ENCODE results near the gene P4HB.

P4HB gene

DNA sequence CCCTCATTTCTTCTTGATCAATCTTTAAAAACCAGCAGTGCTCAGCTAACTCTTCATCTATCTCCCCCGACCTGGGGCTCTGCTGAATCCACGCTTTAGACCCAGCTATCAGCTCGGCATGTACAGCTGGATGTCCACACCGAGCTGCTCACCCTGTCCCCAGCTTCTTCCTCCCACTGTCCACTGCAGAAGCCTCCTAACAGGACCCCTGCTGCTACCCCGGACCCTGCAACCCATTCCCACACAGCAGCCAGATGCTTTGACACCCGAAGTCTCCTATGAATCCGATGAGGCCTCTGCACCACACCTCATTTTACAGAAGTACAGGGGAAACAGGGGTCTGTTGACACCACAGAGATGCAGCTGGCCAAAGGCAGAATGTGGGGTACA, 42.6 kb downstream of the P4HB start:
- peak; percentile 5; the same call in 2 of the 3 replicates for ATAC-seq
- no peak for TF ChIP-seq ESRRG (CRISPR knock-in tag; IDR thresholded peaks at IDR 0.05)

DNA sequence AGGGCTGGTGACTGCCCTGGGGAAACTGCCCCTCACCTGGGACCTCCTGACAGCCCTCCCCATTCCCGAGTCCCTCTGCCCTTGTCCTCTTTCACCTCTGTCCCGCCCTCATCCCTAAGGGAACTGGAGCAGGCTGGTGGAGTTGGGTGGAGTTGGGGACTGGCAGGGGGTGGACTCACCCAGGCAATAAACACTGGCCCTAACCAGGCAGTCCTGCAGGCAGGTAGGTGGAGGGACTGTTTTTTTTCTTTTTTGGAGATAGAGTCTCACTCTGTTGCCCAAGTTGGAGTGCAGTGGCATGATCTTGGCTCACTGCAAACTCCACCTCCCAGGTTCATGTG, 44.7 kb downstream of the P4HB start:
- no peak for ATAC-seq
- TF ChIP-seq SNAI2 (CRISPR knock-in tag; IDR thresholded peaks at IDR 0.05): no peak
- TF ChIP-seq TOX (CRISPR knock-in tag; IDR thresholded peaks at IDR 0.05; ENCODE audit: borderline replicate concordance): no peak
- no peak for TF ChIP-seq TCF4 (CRISPR knock-in tag; IDR thresholded peaks at IDR 0.05; ENCODE audit: borderline replicate concordance)
- TF ChIP-seq PPARA (CRISPR knock-in tag; IDR thresholded peaks at IDR 0.05; ENCODE audit: borderline replicate concordance): no peak
- TF ChIP-seq OSR1 (CRISPR knock-in tag; IDR thresholded peaks at IDR 0.05): no peak
- TF ChIP-seq GLIS3 (CRISPR knock-in tag; IDR thresholded peaks at IDR 0.05): no peak
- no peak for TF ChIP-seq ZFP30 (CRISPR knock-in tag; IDR thresholded peaks at IDR 0.05)
- no peak for TF ChIP-seq ZC3H10 (CRISPR knock-in tag; IDR thresholded peaks at IDR 0.05)
- TF ChIP-seq ESRRG (CRISPR knock-in tag; IDR thresholded peaks at IDR 0.05): no peak
- TF ChIP-seq ARNTL (CRISPR knock-in tag; IDR thresholded peaks at IDR 0.05; ENCODE audit: borderline replicate concordance, low read depth): no peak
- no peak for TF ChIP-seq CSDC2 (CRISPR knock-in tag; IDR thresholded peaks at IDR 0.05)
- TF ChIP-seq ISL1 (CRISPR knock-in tag; IDR thresholded peaks at IDR 0.05): no peak
- TF ChIP-seq, protein P1, sequence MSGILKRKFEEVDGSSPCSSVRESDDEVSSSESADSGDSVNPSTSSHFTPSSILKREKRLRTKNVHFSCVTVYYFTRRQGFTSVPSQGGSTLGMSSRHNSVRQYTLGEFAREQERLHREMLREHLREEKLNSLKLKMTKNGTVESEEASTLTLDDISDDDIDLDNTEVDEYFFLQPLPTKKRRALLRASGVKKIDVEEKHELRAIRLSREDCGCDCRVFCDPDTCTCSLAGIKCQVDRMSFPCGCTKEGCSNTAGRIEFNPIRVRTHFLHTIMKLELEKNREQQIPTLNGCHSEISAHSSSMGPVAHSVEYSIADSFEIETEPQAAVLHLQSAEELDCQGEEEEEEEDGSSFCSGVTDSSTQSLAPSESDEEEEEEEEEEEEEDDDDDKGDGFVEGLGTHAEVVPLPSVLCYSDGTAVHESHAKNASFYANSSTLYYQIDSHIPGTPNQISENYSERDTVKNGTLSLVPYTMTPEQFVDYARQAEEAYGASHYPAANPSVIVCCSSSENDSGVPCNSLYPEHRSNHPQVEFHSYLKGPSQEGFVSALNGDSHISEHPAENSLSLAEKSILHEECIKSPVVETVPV (CRISPR knock-in tag; IDR thresholded peaks at IDR 0.05): no peak
- TF ChIP-seq RARB (CRISPR knock-in tag; IDR thresholded peaks at IDR 0.05): no peak
- TF ChIP-seq, protein P2, sequence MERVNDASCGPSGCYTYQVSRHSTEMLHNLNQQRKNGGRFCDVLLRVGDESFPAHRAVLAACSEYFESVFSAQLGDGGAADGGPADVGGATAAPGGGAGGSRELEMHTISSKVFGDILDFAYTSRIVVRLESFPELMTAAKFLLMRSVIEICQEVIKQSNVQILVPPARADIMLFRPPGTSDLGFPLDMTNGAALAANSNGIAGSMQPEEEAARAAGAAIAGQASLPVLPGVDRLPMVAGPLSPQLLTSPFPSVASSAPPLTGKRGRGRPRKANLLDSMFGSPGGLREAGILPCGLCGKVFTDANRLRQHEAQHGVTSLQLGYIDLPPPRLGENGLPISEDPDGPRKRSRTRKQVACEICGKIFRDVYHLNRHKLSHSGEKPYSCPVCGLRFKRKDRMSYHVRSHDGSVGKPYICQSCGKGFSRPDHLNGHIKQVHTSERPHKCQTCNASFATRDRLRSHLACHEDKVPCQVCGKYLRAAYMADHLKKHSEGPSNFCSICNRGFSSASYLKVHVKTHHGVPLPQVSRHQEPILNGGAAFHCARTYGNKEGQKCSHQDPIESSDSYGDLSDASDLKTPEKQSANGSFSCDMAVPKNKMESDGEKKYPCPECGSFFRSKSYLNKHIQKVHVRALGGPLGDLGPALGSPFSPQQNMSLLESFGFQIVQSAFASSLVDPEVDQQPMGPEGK (CRISPR knock-in tag; IDR thresholded peaks at IDR 0.05; ENCODE audit: borderline replicate concordance): no peak
- TF ChIP-seq ZNF565 (CRISPR knock-in tag; conservative IDR thresholded peaks at IDR 0.05; ENCODE audit: low read depth): no peak
- TF ChIP-seq, protein P3, sequence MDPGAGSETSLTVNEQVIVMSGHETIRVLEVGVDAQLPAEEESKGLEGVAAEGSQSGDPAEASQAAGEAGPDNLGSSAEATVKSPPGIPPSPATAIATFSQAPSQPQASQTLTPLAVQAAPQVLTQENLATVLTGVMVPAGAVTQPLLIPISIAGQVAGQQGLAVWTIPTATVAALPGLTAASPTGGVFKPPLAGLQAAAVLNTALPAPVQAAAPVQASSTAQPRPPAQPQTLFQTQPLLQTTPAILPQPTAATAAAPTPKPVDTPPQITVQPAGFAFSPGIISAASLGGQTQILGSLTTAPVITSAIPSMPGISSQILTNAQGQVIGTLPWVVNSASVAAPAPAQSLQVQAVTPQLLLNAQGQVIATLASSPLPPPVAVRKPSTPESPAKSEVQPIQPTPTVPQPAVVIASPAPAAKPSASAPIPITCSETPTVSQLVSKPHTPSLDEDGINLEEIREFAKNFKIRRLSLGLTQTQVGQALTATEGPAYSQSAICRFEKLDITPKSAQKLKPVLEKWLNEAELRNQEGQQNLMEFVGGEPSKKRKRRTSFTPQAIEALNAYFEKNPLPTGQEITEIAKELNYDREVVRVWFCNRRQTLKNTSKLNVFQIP (CRISPR knock-in tag; IDR thresholded peaks at IDR 0.05; ENCODE audit: borderline replicate concordance, low read depth): no peak
- TF ChIP-seq ZNF70 (CRISPR knock-in tag; IDR thresholded peaks at IDR 0.05): no peak
- TF ChIP-seq, protein P4, sequence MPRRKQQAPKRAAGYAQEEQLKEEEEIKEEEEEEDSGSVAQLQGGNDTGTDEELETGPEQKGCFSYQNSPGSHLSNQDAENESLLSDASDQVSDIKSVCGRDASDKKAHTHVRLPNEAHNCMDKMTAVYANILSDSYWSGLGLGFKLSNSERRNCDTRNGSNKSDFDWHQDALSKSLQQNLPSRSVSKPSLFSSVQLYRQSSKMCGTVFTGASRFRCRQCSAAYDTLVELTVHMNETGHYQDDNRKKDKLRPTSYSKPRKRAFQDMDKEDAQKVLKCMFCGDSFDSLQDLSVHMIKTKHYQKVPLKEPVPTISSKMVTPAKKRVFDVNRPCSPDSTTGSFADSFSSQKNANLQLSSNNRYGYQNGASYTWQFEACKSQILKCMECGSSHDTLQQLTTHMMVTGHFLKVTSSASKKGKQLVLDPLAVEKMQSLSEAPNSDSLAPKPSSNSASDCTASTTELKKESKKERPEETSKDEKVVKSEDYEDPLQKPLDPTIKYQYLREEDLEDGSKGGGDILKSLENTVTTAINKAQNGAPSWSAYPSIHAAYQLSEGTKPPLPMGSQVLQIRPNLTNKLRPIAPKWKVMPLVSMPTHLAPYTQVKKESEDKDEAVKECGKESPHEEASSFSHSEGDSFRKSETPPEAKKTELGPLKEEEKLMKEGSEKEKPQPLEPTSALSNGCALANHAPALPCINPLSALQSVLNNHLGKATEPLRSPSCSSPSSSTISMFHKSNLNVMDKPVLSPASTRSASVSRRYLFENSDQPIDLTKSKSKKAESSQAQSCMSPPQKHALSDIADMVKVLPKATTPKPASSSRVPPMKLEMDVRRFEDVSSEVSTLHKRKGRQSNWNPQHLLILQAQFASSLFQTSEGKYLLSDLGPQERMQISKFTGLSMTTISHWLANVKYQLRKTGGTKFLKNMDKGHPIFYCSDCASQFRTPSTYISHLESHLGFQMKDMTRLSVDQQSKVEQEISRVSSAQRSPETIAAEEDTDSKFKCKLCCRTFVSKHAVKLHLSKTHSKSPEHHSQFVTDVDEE (CRISPR knock-in tag; IDR thresholded peaks at IDR 0.05): no peak

DNA sequence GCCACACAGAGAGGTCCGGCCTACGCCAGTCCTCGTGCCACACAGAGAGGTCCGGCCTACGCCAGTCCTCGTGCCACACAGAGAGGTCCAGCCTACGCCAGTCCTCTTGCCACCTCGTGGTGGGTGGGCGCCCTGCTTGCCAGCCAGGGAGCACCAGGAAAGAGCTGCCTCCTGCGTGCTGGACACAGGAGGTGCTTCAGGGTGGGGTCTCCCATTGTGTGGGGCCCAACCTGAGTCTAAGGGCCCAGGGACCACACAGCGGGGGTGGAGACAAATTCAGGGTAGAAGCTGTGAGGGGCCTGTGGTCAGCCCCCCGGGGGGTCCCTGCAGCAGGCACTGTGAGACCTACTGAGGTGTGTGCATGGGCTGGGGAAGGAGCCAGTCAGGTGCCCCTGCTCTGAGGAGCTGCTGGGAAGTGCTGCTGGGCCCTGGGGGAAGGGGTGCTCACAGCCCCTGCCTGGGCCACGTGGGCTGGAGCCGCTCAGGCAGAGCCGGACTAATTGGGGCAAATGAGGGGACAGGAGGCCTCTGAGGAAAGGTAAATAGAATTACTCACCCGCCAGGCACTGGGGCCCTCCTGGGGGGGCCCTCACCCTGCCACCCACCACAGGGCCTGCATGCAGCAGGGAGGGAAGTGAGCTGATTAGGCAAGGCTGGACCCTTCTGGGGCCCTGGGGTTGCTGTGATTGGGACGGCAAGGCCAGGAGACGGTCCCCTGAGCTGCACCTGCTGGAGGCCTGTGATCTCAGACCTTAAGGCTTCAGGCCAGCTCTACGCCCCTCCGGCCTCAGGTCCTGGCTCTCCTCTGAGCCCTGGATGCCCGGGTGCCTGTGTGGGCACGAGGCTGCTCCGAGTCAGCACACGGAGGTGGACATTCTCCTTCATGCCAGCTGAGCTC, 45.3 kb downstream of the P4HB start:
- no peak for ATAC-seq
- TF ChIP-seq ZNF70 (CRISPR knock-in tag; IDR thresholded peaks at IDR 0.05) (no peak), RARB (CRISPR knock-in tag; IDR thresholded peaks at IDR 0.05) (no peak), SNAI2 (CRISPR knock-in tag; IDR thresholded peaks at IDR 0.05) (no peak), BACH2 (CRISPR knock-in tag; IDR thresholded peaks at IDR 0.05; ENCODE audit: borderline replicate concordance) (no peak), ZFP3 (CRISPR knock-in tag; IDR thresholded peaks at IDR 0.05) (no peak), PPARA (CRISPR knock-in tag; IDR thresholded peaks at IDR 0.05; ENCODE audit: borderline replicate concordance) (no peak), CSDC2 (CRISPR knock-in tag; IDR thresholded peaks at IDR 0.05) (no peak), OSR1 (CRISPR knock-in tag; IDR thresholded peaks at IDR 0.05) (no peak)
- TF ChIP-seq, protein P2 (CRISPR knock-in tag; IDR thresholded peaks at IDR 0.05; ENCODE audit: borderline replicate concordance): no peak
- TF ChIP-seq, protein P3 (CRISPR knock-in tag; IDR thresholded peaks at IDR 0.05; ENCODE audit: borderline replicate concordance, low read depth): no peak
- TF ChIP-seq, protein P1 (CRISPR knock-in tag; IDR thresholded peaks at IDR 0.05): no peak

Measured in SK-N-SH treated with all-trans-retinoic acid at 6 μM for 48 hours (cell line).